Omental fat pad (tissue), 4 donors: Measurements from ENCODE around the gene CCDC148. TPM values are rescaled to one million over a fixed set of nuclear protein-coding genes. Genes with fewer than 3 reads are reported as not detected.

Experiments used
- ATAC-seq: fragments of 150-250 bp; one replicate; pipeline ENCODE4 v1.9.1; 2016; ENCODE audit warnings: mild to moderate bottlenecking, moderate library complexity; ENCODE audit not compliant: low FRiP score
- DNase-seq: peaks from one replicate; pipeline ENCODE4 v3.0.0-alpha.2; 2019; ENCODE audit warnings: low spot score
- small RNA-seq: library from RNA; depleted of rRNA; stranded (forward); fragments of <200 nt; gene quantifications from one replicate; pipeline ENCODE3, GENCODE V24; 2016
- total RNA-seq, 4 donors: library from RNA; depleted of rRNA; stranded (reverse); fragments of >200 nt; gene quantifications; one replicate each; pipeline ENCODE4 v1.1.0, GENCODE V29; 2016
- TF ChIP-seq, protein P1 (sequence below), 3 donors: fragments of 450-650 bp; IDR thresholded peaks; one replicate each; pipeline ENCODE4 v1.5.1; 2016 to 2017; ENCODE audit warnings: antibody characterized with exemption in 3 of 3, mild to moderate bottlenecking in 3 of 3, moderate library complexity in 2 of 3

Gene CCDC148
- total RNA-seq, 4 donors from 2014 or later = 0.48 TPM; not detected in 3

- TF ChIP-seq, protein P1, sequence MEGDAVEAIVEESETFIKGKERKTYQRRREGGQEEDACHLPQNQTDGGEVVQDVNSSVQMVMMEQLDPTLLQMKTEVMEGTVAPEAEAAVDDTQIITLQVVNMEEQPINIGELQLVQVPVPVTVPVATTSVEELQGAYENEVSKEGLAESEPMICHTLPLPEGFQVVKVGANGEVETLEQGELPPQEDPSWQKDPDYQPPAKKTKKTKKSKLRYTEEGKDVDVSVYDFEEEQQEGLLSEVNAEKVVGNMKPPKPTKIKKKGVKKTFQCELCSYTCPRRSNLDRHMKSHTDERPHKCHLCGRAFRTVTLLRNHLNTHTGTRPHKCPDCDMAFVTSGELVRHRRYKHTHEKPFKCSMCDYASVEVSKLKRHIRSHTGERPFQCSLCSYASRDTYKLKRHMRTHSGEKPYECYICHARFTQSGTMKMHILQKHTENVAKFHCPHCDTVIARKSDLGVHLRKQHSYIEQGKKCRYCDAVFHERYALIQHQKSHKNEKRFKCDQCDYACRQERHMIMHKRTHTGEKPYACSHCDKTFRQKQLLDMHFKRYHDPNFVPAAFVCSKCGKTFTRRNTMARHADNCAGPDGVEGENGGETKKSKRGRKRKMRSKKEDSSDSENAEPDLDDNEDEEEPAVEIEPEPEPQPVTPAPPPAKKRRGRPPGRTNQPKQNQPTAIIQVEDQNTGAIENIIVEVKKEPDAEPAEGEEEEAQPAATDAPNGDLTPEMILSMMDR (IDR thresholded peaks at IDR 0.05) = no peak
- ATAC-seq = no peak
- no peak for DNase-seq
Measured at GRCh38 chr2:158130832-158131473, 325.6 kb downstream of the CCDC148 start.

DNA sequence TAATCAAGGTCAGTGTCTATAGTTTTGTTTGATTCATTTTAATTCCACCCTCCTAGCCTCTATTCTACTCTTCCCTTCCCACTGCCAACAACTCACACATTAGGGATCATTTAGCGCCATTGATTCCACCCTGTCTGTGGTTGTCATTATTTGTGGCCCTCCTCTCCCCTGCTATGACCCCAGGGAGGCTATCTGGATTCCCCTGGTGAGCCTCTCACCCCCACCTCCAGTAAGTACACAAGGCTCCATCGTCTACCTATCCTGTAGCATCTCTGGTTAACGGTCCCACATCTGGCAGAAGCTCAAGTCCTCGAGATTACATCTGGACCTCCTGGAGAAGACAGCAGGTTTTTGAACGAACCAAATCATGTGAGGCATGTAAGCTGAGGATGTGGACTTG lies 327.5 kb downstream of the CCDC148 start:
- ATAC-seq = no peak
- no peak for DNase-seq
- TF ChIP-seq, protein P1 (IDR thresholded peaks at IDR 0.05) = no peak

DNA sequence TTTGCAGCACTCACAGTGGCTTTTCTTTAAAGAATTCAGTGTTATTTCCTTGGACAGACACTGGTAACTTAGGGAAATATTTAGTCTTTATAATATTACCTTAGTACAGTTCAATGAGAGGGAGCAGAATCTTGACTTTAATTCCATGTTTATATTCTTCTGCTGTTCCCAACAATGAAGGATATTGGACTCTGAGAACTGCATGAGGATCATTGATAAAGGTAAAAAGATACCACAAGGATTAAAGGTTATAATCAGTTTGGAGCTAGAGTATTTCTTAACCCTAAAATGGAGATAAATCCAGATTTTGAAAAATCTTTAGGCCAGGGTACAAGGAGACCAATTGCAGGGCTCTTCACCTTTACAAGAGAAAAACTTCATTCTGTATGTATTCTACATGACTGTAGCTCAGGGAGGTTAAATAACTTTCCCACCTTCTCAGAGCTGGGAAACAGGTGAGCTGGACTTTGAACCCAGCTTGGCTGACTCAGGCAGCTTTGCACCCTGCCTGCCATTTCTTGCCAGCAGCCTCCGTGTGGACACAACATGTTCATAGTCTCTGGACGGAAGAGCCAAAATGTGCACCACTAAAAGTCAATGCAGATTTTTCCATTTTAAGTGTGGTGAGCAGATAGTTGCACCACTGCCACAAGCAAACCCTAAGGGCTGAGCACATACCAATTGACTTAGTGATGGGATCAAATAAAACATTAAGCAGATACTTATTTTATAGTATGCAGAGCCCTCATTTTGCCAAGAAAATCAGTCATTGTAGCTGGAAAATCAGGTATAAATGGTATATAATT lies 328.2 kb downstream of the CCDC148 start:
- TF ChIP-seq, protein P1 (IDR thresholded peaks at IDR 0.05) = no peak
- DNase-seq (no peak), ATAC-seq (no peak)

GRCh38 chr2:158127380-158127804 lies 329.2 kb downstream of the CCDC148 start:
- no peak for ATAC-seq
- TF ChIP-seq, protein P1 (IDR thresholded peaks at IDR 0.05) = no peak
- DNase-seq = no peak

GRCh38 chr2:158125756-158126498 lies 330.6 kb downstream of the CCDC148 start:
- no peak for ATAC-seq
- TF ChIP-seq, protein P1 (IDR thresholded peaks at IDR 0.05) = no peak
- DNase-seq = no peak

GRCh38 chr2:158124896-158125295 lies 331.7 kb downstream of the CCDC148 start:
- ATAC-seq (no peak), DNase-seq (no peak)
- TF ChIP-seq, protein P1 (IDR thresholded peaks at IDR 0.05) = no peak

Small RNAs within 50 kb of the gene (small RNA-seq; reads per million reads assigned to genes)
- not detected for gene RN7SL393P

Other genes starting within 250 kb of the CCDC148 start
- gene PKP4, start 199 bp upstream of the CCDC148 start, total RNA-seq = 10 to 100 TPM; 25.8 to 96.9 (median 56.2) TPM